Measurements from ENCODE around the gene SMIM9. TPM values are rescaled to one million over a fixed set of nuclear protein-coding genes. Genes with fewer than 3 reads are reported as not detected.

Gene SMIM9
- polyA plus RNA-seq, 1 of the 3 experiments (the other 2 are of a cell fraction): not detected

- no peak for DNase-seq
- no peaks in the 10 kb centered on the region for H3K4me1 ChIP-seq (ENCODE audit: control insufficient read depth in 1 of 2, insufficient read depth in 2 of 2, low read depth in 1 of 2, low read length in 1 of 2)
- no peak overlapping the region for H2AFZ ChIP-seq (ENCODE audit: low read depth)
- no peaks in the 10 kb centered on the region for H4K20me1 ChIP-seq (ENCODE audit: insufficient read depth)
- TF ChIP-seq, protein P1, sequence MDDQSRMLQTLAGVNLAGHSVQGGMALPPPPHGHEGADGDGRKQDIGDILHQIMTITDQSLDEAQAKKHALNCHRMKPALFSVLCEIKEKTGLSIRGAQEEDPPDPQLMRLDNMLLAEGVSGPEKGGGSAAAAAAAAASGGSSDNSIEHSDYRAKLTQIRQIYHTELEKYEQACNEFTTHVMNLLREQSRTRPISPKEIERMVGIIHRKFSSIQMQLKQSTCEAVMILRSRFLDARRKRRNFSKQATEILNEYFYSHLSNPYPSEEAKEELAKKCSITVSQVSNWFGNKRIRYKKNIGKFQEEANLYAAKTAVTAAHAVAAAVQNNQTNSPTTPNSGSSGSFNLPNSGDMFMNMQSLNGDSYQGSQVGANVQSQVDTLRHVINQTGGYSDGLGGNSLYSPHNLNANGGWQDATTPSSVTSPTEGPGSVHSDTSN (IDR thresholded peaks at IDR 0.05): no peak
- TF ChIP-seq USF2 (IDR thresholded peaks at IDR 0.05; ENCODE audit: borderline replicate concordance, low read depth, low read length) (no peak), POLR2AphosphoS5 (IDR thresholded peaks at IDR 0.05; ENCODE audit: low read depth, low read length) (no peak), EP300 (IDR thresholded peaks at IDR 0.05; ENCODE audit: borderline replicate concordance in 1 of 2, low read depth in 1 of 2, low read length in 1 of 2) (no peak), ZBTB33 (IDR thresholded peaks at IDR 0.05; ENCODE audit: borderline replicate concordance, low read depth) (no peak), NRF1 (IDR thresholded peaks at IDR 0.05; ENCODE audit: low read depth, low read length) (no peak), RFX5 (IDR thresholded peaks at IDR 0.05; ENCODE audit: low read length) (no peak), USF1 (IDR thresholded peaks at IDR 0.05; ENCODE audit: borderline replicate concordance, low read depth) (no peak), YY1 (IDR thresholded peaks at IDR 0.05; ENCODE audit: low read depth) (no peak), SMC3 (IDR thresholded peaks at IDR 0.05; ENCODE audit: low read depth, low read length) (no peak), JUND (IDR thresholded peaks at IDR 0.05) (no peak), RCOR1 (IDR thresholded peaks at IDR 0.05; ENCODE audit: low read length) (no peak), RXRA (IDR thresholded peaks at IDR 0.05; ENCODE audit: borderline replicate concordance, low read depth) (no peak)
- no peaks in the 10 kb centered on the region; the same call in 1 of the 2 replicates for H3K27me3 ChIP-seq (ENCODE audit: insufficient read depth)
- H3K27ac ChIP-seq (ENCODE audit: low read depth in 2 of 2, low read length in 1 of 2): no peak overlapping the region
- no peaks in the 10 kb centered on the region for H3F3A ChIP-seq (replicated peaks; ENCODE audit: insufficient read depth)
- H3K9ac ChIP-seq: no peak overlapping the region
- POLR2A ChIA-PET: no interaction called here
- CTCF ChIA-PET: interaction anchor here (0.6 kb wide), 1 partner anchor 10 kb away, joined by 3 read pairs; no protein-coding TSS in a partner anchor
- H3K9me2 ChIP-seq: no peaks in the 10 kb centered on the region
- no peaks in the 10 kb centered on the region; the same call in 1 of the 2 replicates for H3K9me3 ChIP-seq
- H3K4me3 ChIP-seq (ENCODE audit: low read depth in 2 of 2, low read length in 1 of 2): no peak overlapping the region
- H3K36me3 ChIP-seq (replicated peaks in 1 of 2; ENCODE audit: control insufficient read depth in 1 of 2, insufficient read depth in 2 of 2, low read length in 1 of 2): no peaks in the 10 kb centered on the region
- no peaks in the 10 kb centered on the region for H3K79me2 ChIP-seq (ENCODE audit: insufficient read depth)
- 30% methylated on average over 3 of the region's 3 CpGs for WGBS (ENCODE audit: low lambda C conversion rate)
- H3K4me2 ChIP-seq: no peak overlapping the region
Measured at GRCh38 chrX:154822029-154822428, 12.4 kb downstream of the SMIM9 start.

DNA sequence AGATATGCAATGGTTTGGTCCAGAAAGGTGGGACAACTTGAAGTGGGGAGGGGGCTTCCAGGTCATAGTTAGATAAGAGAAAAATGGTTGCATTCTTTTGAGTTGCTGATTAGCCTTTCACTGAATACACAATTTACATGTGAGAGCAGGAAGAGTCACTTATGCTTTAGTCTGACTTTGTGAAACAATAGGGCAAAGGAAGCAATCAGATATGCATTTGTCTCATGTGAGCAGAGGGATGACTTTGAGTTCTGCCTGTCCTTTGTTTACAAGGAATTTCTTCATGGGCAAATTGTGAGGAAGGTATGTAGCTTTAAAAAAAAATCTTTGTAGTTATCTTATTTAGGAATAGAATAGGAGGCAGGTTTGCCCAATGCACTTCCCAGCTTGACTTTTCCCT lies 12.9 kb downstream of the SMIM9 start:
- TF ChIP-seq FOXJ3 (CRISPR knock-in tag; IDR thresholded peaks at IDR 0.05) (no peak), FOSL2 (IDR thresholded peaks at IDR 0.05; ENCODE audit: borderline replicate concordance, low read depth) (no peak), USF2 (IDR thresholded peaks at IDR 0.05; ENCODE audit: borderline replicate concordance, low read depth, low read length) (no peak)
- ChIA-PET CTCF (interaction anchor here (0.6 kb wide), 1 partner anchor 10 kb away, joined by 3 read pairs; no protein-coding TSS in a partner anchor), POLR2A (no interaction called here)
- Histone ChIP-seq H3K36me3 (replicated peaks in 1 of 2; ENCODE audit: control insufficient read depth in 1 of 2, insufficient read depth in 2 of 2, low read length in 1 of 2) (no peaks in the 10 kb centered on the region), H3K4me2 (no peak overlapping the region), H3K4me3 (ENCODE audit: low read depth in 2 of 2, low read length in 1 of 2) (no peak overlapping the region), H3F3A (replicated peaks; ENCODE audit: insufficient read depth) (no peaks in the 10 kb centered on the region), H4K20me1 (ENCODE audit: insufficient read depth) (no peaks in the 10 kb centered on the region), H3K4me1 (ENCODE audit: control insufficient read depth in 1 of 2, insufficient read depth in 2 of 2, low read depth in 1 of 2, low read length in 1 of 2) (no peaks in the 10 kb centered on the region), H2AFZ (ENCODE audit: low read depth) (no peak overlapping the region), H3K9me3 (no peaks in the 10 kb centered on the region; the same call in 1 of the 2 replicates), H3K9me2 (no peaks in the 10 kb centered on the region), H3K27me3 (ENCODE audit: insufficient read depth) (no peaks in the 10 kb centered on the region; the same call in 1 of the 2 replicates), H3K27ac (ENCODE audit: low read depth in 2 of 2, low read length in 1 of 2) (no peak overlapping the region), H3K9ac (no peak overlapping the region), H3K79me2 (ENCODE audit: insufficient read depth) (no peaks in the 10 kb centered on the region)
- DNase-seq: no peak

All from SK-N-SH (cell line).